ENCODE data around the gene INSYN2B. TPM values are rescaled to one million over a fixed set of nuclear protein-coding genes. Genes with fewer than 3 reads are reported as not detected.
"Not testable (repeated sequence)": the region's sequence is repeated elsewhere in the genome, so short reads cannot be mapped to it uniquely, and the experiment has no call there.

The INSYN2B gene
- total RNA-seq, 4 donors from 2014 or later: not detected

GRCh38 chr5:169840405-169840804 lies 139.9 kb downstream of the INSYN2B start:
- no peak for TF ChIP-seq CTCF (IDR thresholded peaks at IDR 0.05)
- TF ChIP-seq POLR2A (IDR thresholded peaks at IDR 0.05): no peak
- H3K27me3 ChIP-seq: no peaks in the 10 kb centered on the region
- no peak overlapping the region for H3K4me3 ChIP-seq (replicated peaks in 1 of 3)
- H3K36me3 ChIP-seq: no peaks in the 10 kb centered on the region
- H3K9me3 ChIP-seq: no peaks in the 10 kb centered on the region
- intact Hi-C loops (cut with DNase I): no loop called here
- WGBS, 2 donors: 82 to 99% methylated on average over 3 of the region's 3 CpGs
- DNase-seq: no peak
- H3K27ac ChIP-seq: no peak overlapping the region
- no peaks in the 10 kb centered on the region for H3K4me1 ChIP-seq

- H3K4me1 ChIP-seq: no peaks in the 10 kb centered on the region
- H3K36me3 ChIP-seq: no peaks in the 10 kb centered on the region
- H3K4me3 ChIP-seq (replicated peaks in 1 of 3): no peak overlapping the region
- H3K27me3 ChIP-seq: no peaks in the 10 kb centered on the region
- intact Hi-C loops (cut with DNase I): no loop called here
- H3K9me3 ChIP-seq: no peaks in the 10 kb centered on the region
- H3K27ac ChIP-seq: no peak overlapping the region
- no peak for DNase-seq
- 77 to 92% methylated on average over 3 of the region's 3 CpGs for WGBS, 2 donors
- TF ChIP-seq POLR2A (IDR thresholded peaks at IDR 0.05) (no peak), CTCF (IDR thresholded peaks at IDR 0.05) (no peak)
Observed at GRCh38 chr5:169838688-169839087, 141.6 kb downstream of the INSYN2B start.

- no peaks in the 10 kb centered on the region for H3K36me3 ChIP-seq
- H3K27me3 ChIP-seq: no peaks in the 10 kb centered on the region
- TF ChIP-seq POLR2A (IDR thresholded peaks at IDR 0.05) (no peak), CTCF (IDR thresholded peaks at IDR 0.05) (no peak)
- H3K9me3 ChIP-seq: no peaks in the 10 kb centered on the region
- intact Hi-C loops (cut with DNase I): no loop called here
- no peak overlapping the region for H3K27ac ChIP-seq
- H3K4me1 ChIP-seq: no peaks in the 10 kb centered on the region
- H3K4me3 ChIP-seq (replicated peaks in 1 of 3): no peak overlapping the region
- DNase-seq: no peak
Observed at GRCh38 chr5:169837686-169838085, 142.6 kb downstream of the INSYN2B start.

- no peak overlapping the region for H3K27ac ChIP-seq
- DNase-seq: no peak
Observed at GRCh38 chr5:169836835-169837536, 143.3 kb downstream of the INSYN2B start.

GRCh38 chr5:169834540-169834939 lies 145.8 kb downstream of the INSYN2B start:
- H3K4me1 ChIP-seq; H3K36me3 ChIP-seq; intact Hi-C loops (cut with DNase I); H3K27ac ChIP-seq; DNase-seq; H3K4me3 ChIP-seq (replicated peaks in 1 of 3); H3K9me3 ChIP-seq; H3K27me3 ChIP-seq: not testable (repeated sequence)
- WGBS, 2 donors: 42 to 53% methylated on average over 1 of the region's 1 CpG

More at GRCh38 chr5:169836835-169837536, 143.3 kb downstream of the INSYN2B start:
- no peak for TF ChIP-seq POLR2A (IDR thresholded peaks at IDR 0.05)
- no peaks in the 10 kb centered on the region for H3K9me3 ChIP-seq
- intact Hi-C loops (cut with DNase I): no loop called here
- H3K4me1 ChIP-seq: no peaks in the 10 kb centered on the region
- 64 to 65% methylated on average over 3 of the region's 3 CpGs for WGBS, 2 donors
- H3K4me3 ChIP-seq (replicated peaks in 1 of 3): no peak overlapping the region
- no peaks in the 10 kb centered on the region for H3K27me3 ChIP-seq
- no peaks in the 10 kb centered on the region for H3K36me3 ChIP-seq

GRCh38 chr5:169833681-169834292 lies 146.5 kb downstream of the INSYN2B start:
- DNase-seq; H3K36me3 ChIP-seq; H3K9me3 ChIP-seq; H3K27me3 ChIP-seq; H3K4me3 ChIP-seq (replicated peaks in 1 of 3); H3K27ac ChIP-seq; H3K4me1 ChIP-seq; intact Hi-C loops (cut with DNase I): not testable (repeated sequence)
- WGBS, 2 donors: 90 to 96% methylated on average over 2 of the region's 2 CpGs

Measured in thyroid gland (tissue), 4 donors.